ENCODE data around the gene IQSEC1. TPM values are rescaled to one million over a fixed set of nuclear protein-coding genes. Genes with fewer than 3 reads are reported as not detected.

IQSEC1 gene
- total and polyA plus RNA-seq, 10 of the 15 experiments (the other 5 are each of a cell fraction or from before 2014, with no cell fraction given) = 0.92 to 55.2 (median 8.5) TPM

DNA sequence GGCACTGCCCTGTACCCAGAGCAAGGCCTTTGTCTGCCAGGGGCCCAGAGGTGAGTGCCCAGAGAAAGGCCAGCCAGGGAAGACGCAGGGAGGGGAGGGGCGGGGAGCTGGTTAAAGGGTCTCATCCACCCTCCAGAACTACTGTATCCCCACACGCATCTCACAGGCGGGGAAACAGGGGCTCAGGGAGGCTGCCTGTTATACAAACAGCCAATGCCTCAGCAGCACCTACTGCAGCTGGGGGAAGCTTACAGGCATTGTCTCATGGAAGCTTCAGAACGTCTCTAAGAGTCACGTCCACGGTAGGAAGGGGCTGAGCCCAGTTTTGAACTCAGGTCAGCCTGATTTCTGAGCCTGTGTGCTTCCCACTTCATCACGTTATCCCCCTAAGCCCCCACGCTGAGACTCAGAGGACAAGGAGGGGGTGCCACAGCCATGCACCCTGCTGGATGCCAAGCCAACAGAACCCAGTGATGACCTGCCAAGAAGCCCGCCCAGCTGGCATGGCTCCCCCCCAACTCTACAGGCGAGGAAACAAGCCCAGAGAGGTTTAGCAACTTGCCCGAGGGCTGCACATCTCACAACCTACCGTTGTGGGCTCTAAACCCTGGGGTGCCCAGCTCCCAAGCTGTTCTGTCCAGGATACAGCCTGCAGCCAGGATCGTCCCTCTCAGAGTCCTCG, 54.5 kb downstream of the IQSEC1 start:
- H3K4me3 ChIP-seq = peak overlapping the region; percentile 70
- peaks cover 0 to 2% of the 10 kb centered on the region in 2 experiments; a peak in 1 of 4 replicates for H3K36me3 ChIP-seq (ENCODE audit: control insufficient read depth in 2 of 2, insufficient read depth in 2 of 2, low read length in 1 of 2)
- H3K27ac ChIP-seq (ENCODE audit: control insufficient read depth, insufficient read depth) = peak overlapping the region; percentile 99
- H3K9ac ChIP-seq (ENCODE audit: control insufficient read depth, insufficient read depth, low read length) = peak overlapping the region; percentile 69
- no peaks in the 10 kb centered on the region for H4K20me1 ChIP-seq (ENCODE audit: control insufficient read depth, insufficient read depth)
- H2AFZ ChIP-seq (ENCODE audit: control insufficient read depth, low read depth, low read length) = no peak overlapping the region
- BruUV-seq (replicated peaks) = no TSS peak
- no peak for DNase-seq (ENCODE audit: low read depth, low spot score)
- ATAC-seq = no peak
- peak overlapping the region; percentile 93 for H3K4me2 ChIP-seq (ENCODE audit: control insufficient read depth, insufficient read depth)
- 0 out of 2 replicates have a peak, but pooled peaks have one; percentile 51 for TF ChIP-seq WRNIP1 (IDR thresholded peaks at IDR 0.05; ENCODE audit: borderline replicate concordance, low read depth, low read length)
- TF ChIP-seq, protein P1, sequence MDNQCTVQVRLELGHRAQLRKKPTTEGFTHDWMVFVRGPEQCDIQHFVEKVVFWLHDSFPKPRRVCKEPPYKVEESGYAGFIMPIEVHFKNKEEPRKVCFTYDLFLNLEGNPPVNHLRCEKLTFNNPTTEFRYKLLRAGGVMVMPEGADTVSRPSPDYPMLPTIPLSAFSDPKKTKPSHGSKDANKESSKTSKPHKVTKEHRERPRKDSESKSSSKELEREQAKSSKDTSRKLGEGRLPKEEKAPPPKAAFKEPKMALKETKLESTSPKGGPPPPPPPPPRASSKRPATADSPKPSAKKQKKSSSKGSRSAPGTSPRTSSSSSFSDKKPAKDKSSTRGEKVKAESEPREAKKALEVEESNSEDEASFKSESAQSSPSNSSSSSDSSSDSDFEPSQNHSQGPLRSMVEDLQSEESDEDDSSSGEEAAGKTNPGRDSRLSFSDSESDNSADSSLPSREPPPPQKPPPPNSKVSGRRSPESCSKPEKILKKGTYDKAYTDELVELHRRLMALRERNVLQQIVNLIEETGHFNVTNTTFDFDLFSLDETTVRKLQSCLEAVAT (IDR thresholded peaks at IDR 0.05) = no peak
- in situ Hi-C loops (cut with MboI) (no loop called here), intact Hi-C loops (cut with micrococcal nuclease; ENCODE audit: unreplicated experiment) (loop anchor here (10.0 kb wide), 1 partner anchor 436 kb away; no protein-coding TSS in a partner anchor)
- ChIA-PET SMC1A (ENCODE audit: uncharacterized antibody, unreplicated experiment) (interaction anchor here (0.8 to 6.7 kb wide), 5 partner anchors 10 to 28 kb away, joined by 3 to 123 read pairs (median 4); no protein-coding TSS in a partner anchor), RAD21 (ENCODE audit: unreplicated experiment) (interaction anchor here (0.6 to 6.5 kb wide), 6 partner anchors 7 to 390 kb away, joined by 3 to 89 read pairs (median 6); no protein-coding TSS in a partner anchor), POLR2A (interaction anchor here (0.6 to 7.1 kb wide), 7 partner anchors 9 to 280 kb away, joined by 3 to 170 read pairs (median 5); no protein-coding TSS in a partner anchor), CTCF (interaction anchor here (0.8 to 1.7 kb wide), 9 partner anchors 12 to 177 kb away, joined by 3 to 5 read pairs (median 4); partner anchors contain the start of gene RPL32)
- peaks cover 91% of the 10 kb centered on the region for H3K79me2 ChIP-seq (ENCODE audit: control insufficient read depth, insufficient read depth, low read length)
- peaks cover 69% of the 10 kb centered on the region for H3K4me1 ChIP-seq (ENCODE audit: control insufficient read depth, insufficient read depth, low read length)
- FAIRE-seq = no peak
- H3K9me3 ChIP-seq (replicated peaks; ENCODE audit: control insufficient read depth, insufficient read depth, low read length) = no peaks in the 10 kb centered on the region
- H3K27me3 ChIP-seq (replicated peaks in 1 of 2; ENCODE audit: control insufficient read depth in 2 of 2, insufficient read depth in 2 of 2, low read length in 1 of 2) = no peaks in the 10 kb centered on the region
- whole genome bisulfite sequencing (ENCODE audit: insufficient coverage, insufficient replicate concordance, low lambda C conversion rate, missing lambda C conversion rate) = 80% methylated on average over 13 of the region's 15 CpGs

All from GM12878 (cell line).